Activated CD4-positive, alpha-beta T cell treated with anti-CD3 and anti-CD28 coated beads, Interleukin-2, amount 50 U/mL, for 24 hours (primary cell): ENCODE measurements around the gene SNAP47.

Source experiments
- DNase-seq, 2 donors: peaks; one replicate each; pipeline ENCODE4 v3.0.0-alpha.2; 2020; ENCODE audit warnings: low read depth in 1 of 2, low spot score in 1 of 2

Gene SNAP47

DNA sequence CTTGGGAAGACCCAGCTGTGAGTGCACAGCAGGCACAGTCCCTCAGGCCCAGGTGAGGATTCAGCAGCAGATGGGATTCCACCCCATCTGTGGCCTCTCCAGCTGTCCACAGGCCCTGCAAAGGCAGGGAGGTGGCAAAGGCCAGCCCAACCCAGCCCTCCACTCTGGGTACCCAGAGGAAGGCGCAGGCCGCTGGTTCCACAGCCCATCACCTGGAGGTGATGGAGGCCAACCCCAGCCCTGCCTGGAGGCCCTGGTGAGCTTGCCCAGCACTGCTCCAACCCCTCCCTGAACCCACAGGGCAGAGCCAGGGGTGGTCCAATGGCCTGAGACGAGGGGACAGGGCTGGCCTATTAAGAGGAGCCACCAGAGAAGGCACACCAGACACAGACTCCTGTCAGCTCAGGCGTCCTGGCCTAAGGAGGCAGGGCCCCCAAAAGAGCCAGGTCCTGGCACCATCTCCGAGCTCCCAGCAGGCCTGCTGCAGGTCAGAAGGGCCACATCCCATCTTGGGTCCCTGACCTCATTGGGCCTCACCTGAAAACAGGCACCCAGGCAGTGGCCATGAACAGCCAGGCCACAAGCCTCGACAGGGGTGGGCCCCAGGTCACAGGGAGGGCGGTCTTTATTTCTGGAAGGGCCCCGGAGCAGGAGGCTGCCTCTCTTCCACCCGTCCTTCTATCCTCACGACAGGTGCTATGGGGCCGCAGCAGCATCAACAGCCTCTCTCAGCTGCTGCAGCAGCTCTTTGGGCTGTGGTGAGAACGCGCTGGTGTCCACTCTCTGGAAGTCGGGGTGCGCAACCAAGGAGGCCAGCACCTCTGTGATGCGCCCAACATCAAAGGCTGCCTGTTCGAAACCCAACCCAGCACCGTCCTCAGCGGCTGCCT lies 3.3 kb upstream of the SNAP47 start:
- no peak for DNase-seq

DNA sequence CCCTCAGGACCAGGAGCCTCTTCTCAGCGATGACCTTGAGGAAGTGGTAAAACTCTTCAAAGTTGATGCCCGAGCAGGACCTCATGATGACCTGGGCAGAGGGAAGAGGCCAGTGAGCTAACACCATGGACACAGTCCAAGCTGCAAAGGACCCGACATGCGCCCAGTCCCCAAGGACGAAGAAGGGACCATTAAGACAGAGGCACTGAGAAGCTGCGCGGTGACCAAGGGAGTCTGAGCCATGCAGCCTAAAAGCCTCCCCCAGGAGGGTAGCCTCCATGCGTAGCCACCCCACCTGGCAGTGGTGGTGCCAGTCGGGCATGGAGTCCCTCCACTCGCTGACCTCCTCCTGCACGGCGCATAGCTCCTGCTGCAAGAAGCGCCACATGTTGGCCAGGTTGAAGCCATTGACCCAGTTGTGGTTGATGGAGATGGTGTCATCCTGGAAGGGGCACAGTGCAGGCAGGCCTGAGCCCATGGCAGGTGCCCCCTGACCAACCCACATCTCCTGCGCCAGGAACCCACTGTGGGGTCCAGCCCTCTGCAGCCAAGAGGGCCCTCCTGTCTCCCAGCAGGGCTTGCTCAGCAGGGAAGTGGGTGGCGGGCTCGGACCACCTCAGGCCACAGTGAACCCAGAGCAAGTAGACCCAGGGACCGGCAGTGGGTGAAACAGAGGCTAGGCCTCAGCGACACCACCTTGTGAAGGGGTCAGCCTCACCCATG lies 2.5 kb upstream of the SNAP47 start:
- no peak for DNase-seq

DNA sequence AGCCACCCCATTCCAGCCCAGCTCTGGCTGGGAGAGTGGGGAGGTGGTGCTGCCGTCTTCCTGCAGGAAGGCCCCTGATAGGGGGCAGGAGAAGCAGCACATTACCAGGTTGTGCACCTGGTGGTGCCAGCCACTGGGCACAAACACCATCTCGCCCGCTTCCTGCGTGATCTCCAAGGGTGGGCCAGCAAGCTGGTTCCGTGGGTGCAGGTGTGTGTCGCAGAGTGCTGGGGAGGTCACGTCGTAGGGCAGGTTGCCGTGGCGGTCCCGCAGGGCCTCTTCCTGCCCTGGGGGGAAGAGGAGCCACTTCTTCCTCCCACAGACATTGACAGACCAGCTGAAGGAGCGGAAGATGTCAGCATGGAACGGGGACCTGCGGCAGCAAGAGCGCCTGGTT lies 1.9 kb upstream of the SNAP47 start:
- DNase-seq: no peak

DNA sequence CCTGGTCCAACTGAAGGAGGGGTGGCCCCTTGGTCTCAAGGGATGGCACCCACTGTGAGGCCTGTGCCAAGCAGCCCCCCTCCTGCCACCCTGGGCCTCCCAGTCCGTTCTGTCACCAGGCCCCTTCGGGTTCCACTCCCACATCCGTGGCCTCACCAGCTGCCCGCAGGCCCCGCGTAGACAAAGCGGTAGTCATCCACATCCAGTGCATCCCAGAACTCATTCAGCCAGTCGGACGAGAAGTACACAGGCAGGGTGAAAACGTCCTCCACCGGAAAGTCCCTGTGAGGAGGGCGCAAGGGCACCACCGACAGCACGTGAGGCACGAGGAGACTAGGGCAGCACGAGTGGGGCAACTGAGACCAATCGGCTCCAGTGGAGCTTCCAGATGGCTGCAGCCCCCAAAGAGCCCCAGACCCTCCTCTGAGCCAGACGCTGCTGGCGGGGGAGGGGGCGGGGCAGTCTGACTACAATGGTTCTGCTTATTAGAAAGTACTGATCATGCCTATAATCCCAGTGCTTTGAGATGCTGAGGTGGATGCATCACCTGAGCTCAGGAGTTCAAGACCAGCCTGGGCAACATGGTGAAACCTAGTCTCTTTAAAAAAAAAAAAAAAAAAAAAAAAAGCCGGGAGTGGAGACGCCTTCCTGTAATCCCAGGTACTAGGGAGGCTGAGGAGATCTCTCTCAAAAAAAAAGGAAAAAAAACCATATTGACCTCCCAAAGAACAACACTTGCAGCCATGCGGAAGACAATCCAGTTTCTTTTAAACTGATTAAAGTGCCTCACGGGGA lies 1.3 kb upstream of the SNAP47 start:
- no peak for DNase-seq

DNA sequence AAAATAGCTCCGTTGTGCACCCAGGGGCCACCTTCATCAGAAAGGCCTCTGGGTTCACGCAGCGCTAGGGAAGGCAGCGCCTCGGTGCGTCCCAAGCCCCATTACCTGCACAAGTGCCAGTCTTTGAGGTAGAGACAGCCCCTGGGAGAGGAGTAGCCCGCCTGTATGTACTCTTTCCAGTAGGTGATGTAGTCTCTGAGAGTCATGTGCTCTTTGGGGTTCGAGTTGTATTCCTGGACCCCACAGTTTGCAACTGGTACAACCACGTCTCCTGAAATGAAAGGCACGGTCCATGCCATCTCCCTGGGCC lies 734 bp upstream of the SNAP47 start:
- no peak for DNase-seq

DNA sequence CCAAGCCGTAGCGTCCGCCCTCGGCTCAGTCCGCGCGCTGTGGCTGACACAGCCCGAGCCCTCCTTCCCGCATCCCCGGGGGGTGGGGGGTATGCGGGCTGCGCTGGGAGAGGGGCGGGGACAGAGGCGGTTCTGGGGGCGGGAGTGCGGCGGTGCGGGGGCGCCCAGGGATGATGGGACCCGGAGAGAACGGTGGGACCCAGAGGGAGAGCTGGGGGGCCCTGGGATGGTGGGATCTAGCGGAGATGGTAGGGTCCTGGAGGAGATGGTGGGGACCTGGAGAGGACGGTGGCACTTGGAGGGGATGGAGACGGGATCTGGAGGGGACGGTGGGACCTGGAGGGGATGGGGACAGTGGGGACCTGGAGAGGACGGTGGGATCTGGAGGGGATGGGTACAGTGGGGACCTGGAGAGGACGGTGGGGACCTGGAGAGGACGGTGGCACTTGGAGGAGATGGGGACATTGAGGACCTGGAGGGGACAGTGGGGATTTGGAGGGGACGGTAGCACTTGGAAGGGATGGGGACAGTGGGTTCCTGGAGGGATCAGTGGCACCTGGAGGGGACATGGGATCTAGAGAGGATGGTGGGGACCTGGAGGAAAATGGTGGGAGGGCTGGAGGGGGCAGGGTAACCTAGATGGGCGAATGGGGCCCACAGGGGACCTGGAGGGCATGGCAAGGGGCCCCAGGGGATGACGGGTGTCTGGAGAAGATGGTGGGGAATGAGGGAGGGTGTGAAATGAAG lies 477 bp downstream of the SNAP47 start:
- DNase-seq: no peak

DNA sequence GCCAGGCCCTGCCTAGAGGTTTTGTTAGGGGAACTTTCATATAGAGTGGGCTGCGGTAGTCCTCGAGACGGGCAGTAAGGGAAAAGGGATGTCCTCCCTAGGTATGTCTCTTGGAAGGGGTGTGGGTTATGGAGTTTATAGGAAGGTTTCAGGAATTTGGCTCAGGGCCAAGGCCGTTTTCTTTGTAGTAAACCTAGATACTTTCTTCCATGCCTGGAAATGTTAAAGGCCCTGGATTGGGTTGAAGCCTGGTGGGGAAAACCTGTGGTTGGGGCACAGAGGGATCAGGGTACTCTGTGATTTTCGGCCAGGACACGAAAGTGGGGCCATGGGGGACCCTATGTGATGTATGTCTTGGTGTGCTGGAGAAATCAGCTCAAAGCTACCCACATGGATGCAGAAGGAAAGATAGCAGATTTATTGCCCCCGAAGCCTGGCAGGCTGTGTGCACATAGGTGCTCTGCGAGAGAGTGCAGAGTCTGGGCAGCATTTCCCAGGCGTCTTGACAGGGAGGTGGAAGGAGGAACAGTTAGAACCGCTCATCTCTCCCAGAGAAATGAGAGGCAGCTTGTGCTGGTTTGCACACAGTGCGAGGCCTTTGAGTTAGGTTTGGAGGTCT lies 1.7 kb downstream of the SNAP47 start:
- DNase-seq: no peak

DNA sequence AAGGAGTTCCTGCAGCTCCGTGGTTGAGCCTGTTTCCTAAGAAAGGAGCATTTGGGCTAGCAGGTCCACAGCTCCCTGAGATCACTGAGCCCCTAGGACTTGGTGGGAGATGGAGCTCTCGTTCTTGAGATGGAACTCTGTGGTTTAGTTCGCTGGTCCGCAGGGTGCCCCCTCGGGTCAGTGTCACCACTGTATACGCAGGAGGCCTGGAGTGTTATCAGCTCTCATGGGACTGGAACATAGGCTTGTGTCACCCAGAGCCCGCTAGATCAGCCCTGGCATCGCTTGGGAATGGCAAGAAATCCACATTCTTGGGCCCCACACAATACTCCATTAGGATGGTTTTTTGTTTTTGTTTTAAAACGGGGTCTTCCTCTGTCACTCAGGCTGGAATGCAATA lies 3.6 kb downstream of the SNAP47 start:
- no peak for DNase-seq

DNA sequence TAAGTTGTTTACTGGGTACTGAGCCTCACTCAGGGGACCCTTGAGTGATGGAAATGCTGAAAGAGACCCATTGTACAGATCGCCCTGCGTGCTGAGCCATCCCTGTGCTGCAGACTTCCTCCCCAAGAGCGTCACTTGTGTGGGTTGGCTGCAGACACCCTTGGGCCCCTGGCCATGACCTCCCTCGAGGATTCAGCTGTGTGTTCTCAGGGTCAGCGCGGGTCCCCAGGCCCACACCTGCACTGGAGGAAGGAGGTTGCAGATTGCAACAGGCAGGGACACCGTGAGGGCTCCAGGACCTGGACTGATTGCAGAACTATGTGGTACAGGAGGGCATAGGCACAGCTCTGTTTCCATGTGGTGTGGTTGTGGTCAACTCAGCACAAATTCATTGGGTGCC lies 4.4 kb downstream of the SNAP47 start:
- DNase-seq: no peak

DNA sequence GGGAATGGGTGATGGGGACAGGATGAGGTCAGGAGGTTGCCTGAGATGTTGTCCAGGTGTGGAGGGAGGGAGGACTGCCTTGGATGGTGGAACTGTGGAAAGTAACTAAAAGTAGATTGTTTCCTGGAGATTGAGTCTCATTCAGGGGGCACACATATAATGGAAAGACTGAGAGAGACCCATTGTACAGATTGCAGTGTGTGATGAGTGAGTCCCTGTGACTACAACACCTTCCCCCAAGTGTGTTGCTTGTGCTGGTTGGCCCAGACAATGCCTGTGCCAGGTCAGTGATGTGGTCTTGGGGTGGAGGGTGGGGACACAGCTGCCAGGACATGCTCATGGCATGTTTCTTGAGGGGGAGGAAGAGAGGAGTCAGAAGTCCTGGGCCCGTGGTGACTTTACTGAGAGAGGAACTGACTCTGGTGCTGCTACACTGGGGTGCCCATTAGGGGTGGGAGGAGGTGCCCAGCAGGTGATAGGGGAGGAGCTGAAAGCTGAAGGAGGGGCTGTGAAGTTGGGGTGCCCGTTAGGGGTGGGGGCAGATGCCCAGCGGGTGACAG lies 5.2 kb downstream of the SNAP47 start:
- DNase-seq: no peak

DNA sequence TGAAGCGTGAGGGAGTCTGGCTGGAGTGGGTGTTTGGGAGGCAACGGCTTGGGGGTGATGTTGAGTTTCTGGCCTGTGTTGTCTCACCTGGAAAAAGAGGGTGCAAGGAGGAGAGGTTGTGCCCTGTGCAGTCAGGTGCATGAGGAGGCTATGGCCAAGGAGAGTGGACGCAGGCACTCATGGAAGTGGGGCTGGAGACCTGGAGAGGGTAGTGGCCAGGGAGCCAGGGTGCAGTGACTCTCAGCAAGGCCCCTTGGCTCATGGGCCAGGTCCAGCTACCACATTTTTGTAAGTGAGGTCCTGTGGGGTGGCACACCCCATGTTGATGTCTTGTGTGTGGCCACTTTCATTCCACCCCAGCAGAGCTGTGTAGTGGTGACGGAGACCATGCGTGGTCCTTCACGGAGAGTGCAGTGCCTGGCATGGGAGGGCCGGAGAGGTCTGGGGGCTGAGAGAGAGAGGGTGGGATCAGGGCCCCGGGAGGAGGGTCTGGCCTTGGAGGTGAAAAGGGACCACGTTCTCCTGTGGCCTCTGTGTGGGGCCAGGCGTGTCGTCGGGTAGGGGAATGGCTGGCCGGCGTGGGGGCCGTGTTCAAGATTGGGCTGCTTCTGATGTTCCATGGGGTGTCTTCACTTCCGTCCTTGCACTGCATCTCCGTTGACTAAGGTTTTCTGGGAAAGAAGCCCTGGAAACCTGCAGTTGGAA lies 6.1 kb downstream of the SNAP47 start:
- DNase-seq: no peak

DNA sequence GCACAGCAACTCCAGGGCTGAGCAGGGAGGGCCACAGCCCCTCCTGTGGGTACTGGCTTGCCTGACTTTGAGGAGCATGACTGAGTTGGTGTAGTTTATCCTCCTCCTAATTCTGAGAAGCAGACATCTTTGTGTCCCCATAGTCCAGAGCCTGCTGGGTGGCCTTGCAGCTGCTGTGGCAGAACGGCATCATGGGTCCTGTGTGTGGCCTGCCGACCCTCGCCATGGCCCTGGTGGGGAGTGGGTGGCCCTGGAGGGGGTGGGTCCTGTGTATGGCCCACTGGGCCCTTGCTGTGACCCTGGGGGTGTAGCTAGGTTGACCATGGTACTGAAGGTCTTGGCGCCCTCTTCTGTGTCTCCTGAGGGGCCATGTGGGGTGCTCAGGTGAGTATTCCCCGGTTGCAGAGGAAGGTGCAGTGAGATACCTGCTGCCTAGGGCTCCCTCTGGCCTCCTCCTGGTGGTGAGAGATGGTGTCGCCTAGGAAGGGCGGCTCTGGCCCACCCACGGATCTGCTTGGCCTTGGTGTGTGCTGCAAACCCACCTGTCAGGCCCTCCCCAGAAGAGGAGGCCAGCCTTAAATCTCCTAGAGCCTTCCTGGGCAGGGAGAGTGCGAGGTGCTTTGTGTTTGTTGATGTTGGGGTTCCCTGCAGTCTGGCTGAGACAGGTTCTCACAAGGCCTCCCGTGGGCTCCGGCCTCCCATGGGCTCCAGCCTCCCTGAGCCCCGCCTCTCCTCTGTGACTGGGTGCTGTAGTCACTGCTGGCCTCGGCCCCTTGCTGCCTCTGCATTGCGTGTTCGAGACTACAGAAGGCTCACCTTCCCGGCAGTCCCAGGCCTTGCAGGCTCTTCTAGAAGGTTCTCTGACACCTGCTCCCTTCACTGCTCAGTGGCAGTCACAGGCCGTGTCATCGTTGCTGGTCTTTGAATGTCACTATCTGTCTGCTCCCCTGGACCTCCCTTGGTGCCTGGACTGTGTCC lies 7.8 kb downstream of the SNAP47 start:
- DNase-seq: no peak

DNA sequence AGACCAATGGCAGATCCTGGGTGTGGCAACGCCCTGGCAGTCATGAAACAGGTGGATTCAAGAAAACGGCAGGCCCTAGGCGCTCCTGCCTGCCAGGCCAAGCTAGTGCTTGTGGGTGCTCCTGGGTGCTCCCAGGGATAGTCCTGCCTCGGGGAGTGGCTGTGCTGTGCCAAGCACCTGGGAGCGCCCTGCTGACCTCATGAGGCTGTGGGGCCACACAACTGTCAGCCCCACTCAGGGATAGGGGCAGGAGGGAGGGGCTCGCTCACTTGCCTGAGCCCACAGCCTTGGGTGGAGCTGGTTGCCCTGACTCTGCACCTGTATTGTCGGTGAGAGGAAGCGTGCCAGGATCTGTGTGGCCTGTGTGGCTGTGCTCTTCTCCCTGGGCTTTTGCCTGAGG lies 9.4 kb downstream of the SNAP47 start:
- no peak for DNase-seq

DNA sequence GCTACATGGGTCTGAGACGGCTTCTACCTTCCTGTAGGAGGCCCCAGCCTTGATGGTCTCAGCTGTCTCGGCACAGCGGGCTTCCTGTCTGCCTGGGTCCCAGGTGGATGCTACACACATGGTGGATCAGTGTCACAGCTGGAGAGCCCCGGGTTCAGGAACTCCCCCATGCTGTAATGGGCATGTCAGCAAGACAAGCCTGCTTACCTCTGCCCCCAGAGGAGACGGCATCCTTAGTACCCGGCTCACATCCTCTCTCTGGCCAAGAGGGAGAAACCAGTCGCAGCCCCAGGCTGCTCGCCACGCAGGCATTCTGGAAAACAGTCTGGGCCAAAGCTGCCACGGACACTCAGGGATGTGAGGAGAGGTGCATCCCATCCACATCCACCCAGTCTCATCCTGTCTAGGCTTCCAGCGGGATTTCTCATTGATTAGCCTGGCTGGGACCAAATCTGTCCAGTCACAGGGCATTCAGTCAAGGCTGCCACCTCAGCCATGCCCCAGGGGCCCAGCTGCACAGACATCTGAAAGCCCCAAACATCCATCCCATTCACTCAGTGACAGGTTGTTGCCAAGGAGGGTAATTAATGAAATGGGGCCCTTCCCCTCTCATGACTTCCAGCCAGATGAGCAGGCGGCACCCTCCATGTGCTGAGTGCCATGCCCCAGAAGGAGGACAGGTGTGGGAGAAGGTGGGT lies 10.5 kb downstream of the SNAP47 start:
- no peak for DNase-seq

DNA sequence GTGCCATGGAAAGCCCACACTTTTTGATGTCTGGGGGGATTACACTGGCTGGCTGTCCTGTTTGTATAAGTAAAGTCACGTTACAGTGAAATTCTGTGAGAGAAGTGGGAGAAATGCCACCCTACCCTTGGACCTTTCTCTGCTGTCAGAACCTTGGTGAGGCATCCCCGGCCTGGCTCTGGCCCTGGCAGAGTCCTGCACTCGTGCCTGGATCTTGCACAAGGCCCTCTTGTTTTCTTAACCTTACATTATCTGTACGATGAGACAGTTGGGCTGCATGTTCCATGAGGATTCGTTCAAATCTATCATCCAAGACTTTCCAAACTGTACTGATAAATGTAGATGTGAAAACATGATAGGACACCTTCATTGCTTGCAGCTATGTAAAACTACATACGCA lies 11.4 kb downstream of the SNAP47 start:
- no peak for DNase-seq

DNA sequence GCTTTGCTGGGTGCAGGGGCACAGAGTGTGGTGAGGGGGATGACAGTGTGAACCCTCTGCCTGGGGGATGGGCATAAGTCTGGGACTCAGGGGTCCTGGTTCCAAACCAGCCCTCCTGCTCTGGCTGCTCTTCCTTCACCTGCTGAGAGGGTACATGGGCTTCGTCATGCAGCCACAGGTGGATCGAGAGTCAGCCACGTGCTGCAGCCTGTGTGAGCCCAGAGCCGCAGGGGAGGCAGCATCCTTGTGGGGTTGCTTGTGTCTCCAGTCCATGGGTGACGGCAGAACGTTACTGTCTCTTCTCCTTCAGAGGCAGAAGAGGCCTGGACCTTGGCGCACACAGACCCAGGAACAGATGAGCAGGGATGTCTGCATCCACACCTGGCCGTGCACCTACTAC lies 12.1 kb downstream of the SNAP47 start:
- DNase-seq: no peak

DNA sequence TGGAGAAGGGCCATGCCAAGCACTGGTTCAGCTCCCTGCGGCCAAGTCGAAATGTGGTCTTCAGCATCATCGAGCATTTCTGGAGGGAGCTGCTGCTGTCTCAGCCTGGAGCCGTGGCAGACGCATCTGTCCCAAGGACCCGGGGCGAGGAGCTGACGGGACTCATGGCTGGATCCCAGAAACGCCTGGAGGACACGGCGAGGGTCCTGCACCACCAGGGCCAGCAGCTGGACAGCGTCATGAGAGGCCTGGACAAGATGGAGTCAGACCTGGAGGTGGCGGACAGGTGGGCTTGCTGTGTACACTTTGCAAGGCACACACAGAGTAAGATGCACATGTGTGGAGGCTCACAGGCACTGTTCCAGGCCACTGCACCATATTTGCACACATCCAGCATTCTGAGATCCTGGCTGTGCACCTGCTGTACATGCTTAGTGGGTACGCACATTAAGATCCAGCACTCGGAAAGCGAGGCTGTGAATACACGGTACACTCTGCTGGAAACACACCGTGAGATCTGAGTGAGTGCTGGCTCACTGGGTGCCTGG lies 12.8 kb downstream of the SNAP47 start:
- no peak for DNase-seq
